Pancreas (tissue), 10 donors: ENCODE data around the gene FBXW2. TPM values are rescaled to one million over a fixed set of nuclear protein-coding genes. Genes with fewer than 3 reads are reported as not detected.

Source experiments
- ATAC-seq, 4 donors: fragments of 200-7000 bp; cut with Tn5 transposase; one replicate each; pipeline versions ENCODE4 v1.8.0 to v1.9.1; 2020; ENCODE audit warnings: mild to moderate bottlenecking in 4 of 4, moderate library complexity in 4 of 4
- DNase-seq, 6 donors: peaks; one replicate each; pipeline ENCODE4 v3.0.0-alpha.2; 2020
- FAIRE-seq: peaks from 2 replicates; lab custom pipeline; 2012; peaks lifted over from hg19 to GRCh38; lab: Jason Lieb, UNC
- H3K27ac ChIP-seq, 4 donors: fragments of 200-600 bp; sonication (generic); 1 replicate in 3 of 4; 2 replicates in 1 of 4; pipeline versions ENCODE4 v1.5.0 to v1.8.0; 2020
- H3K27me3 ChIP-seq, 4 donors: fragments of 200-600 bp; one replicate each; pipeline ENCODE4 v1.8.0; 2021
- H3K36me3 ChIP-seq, 3 donors: fragments of 200-600 bp; sonication (generic) in 1 of 3; one replicate each; pipeline versions ENCODE4 v1.5.0 to v1.8.0; 2020 to 2021
- H3K4me1 ChIP-seq, 3 donors: fragments of 200-600 bp; one replicate each; pipeline ENCODE4 v1.8.0; 2021
- H3K4me3 ChIP-seq, 4 donors: fragments of 200-600 bp; sonication (generic) in 2 of 4; one replicate each; pipeline versions ENCODE4 v1.5.0 to v1.8.0; 2020 to 2021
- H3K9me3 ChIP-seq, 4 donors: fragments of 200-600 bp; one replicate each; pipeline ENCODE4 v1.8.0; 2021
- CTCF ChIP-seq, 4 donors: fragments of 200-600 bp; sonication (generic) in 3 of 4; IDR thresholded peaks; one replicate each; pipeline versions ENCODE4 v1.5.0 to v1.8.0; 2021; ENCODE audit warnings: antibody characterized with exemption in 4 of 4
- WGBS, 2 donors: extraction: QIAGEN DNeasy Blood & Tissue Kit; methylation state at CpG; one replicate each; pipeline ENCODE4 v1.1.7; 2013; 5-methylcytosine and 5-hydroxymethylcytosine counted together
- intact Hi-C, 3 donors: fragments of 100-400 bp; cut with DNase I; formaldehyde crosslinking; loops; one replicate each; pipeline versions ENCODE4 v1.11.1 to v1.14.2; 2022
- polyA plus RNA-seq, 2 donors: library from polyadenylated mRNA; stranded (reverse); fragments of 200-250 nt; gene quantifications; one replicate each; pipeline ENCODE4 v1.2.3, GENCODE V29; 2013
- total RNA-seq, 6 donors: library from RNA; stranded (reverse); fragmentation: NEBNext Ultra II Directional in 4 of 6; extraction: Animal tissue kit (Norgen Biotek cat#: 25700) in 4 of 6; gene quantifications; one replicate each; pipeline versions ENCODE4 v1.2.1 to v1.2.4, GENCODE V29; 2021 to 2023
- donor health status: healthy with polysubstance abuse.
- donor health status: DM: no; HTN: no; CAD: no; lungs with moderate emphysema.
- donor health status: DM: no; HTN: no; CAD: no.
- donor health status: control.
- donor health status: control.
- donor health status: Bipolar disorder and iron deficiency.
- donor health status: DM: yes; HTN: yes; CAD: no.
- donor health status: DM: no; HTN: no; CAD: no.
- donor health status: DM: no; HTN: no; CAD: no.
- donor health status: DM: yes; HTN: yes; CAD: no.

FBXW2 gene
- total and polyA plus RNA-seq, 8 donors: 6.4 to 35.5 (median 21.5) TPM

- ATAC-seq (peak in 3 of 4 donors; percentile 15 to 43 (median 23)), FAIRE-seq (no peak), DNase-seq (no peak)
- no peak overlapping the region for H3K4me3 ChIP-seq
- no peaks in the 10 kb centered on the region for H3K36me3 ChIP-seq
- peaks cover 0 to 42% (median 8%) of the 10 kb centered on the region in 3 donors for H3K4me1 ChIP-seq
- no peak for TF ChIP-seq CTCF (IDR thresholded peaks at IDR 0.05)
- intact Hi-C loops: no loop called here
- no peaks in the 10 kb centered on the region for H3K9me3 ChIP-seq
- 62 to 68% methylated on average over 3 of the region's 3 CpGs for WGBS, 2 donors
- no peaks in the 10 kb centered on the region for H3K27me3 ChIP-seq
- H3K27ac ChIP-seq: peak overlapping the region in 2 of 4 donors; percentile 76 to 86
Observed at GRCh38 chr9:120735415-120736126, 57.6 kb downstream of the FBXW2 start.

- peak overlapping the region in 2 of 4 donors; percentile 76 to 86 for H3K27ac ChIP-seq
- WGBS, 2 donors: 29 to 36% methylated on average over 2 of the region's 2 CpGs
- TF ChIP-seq CTCF (IDR thresholded peaks at IDR 0.05): no peak
- H3K9me3 ChIP-seq: no peaks in the 10 kb centered on the region
- DNase-seq (no peak), ATAC-seq (peak in 1 of 4 donors; percentile 9), FAIRE-seq (no peak)
- no peaks in the 10 kb centered on the region for H3K27me3 ChIP-seq
- no peaks in the 10 kb centered on the region for H3K36me3 ChIP-seq
- peaks cover 0 to 42% (median 8%) of the 10 kb centered on the region in 3 donors for H3K4me1 ChIP-seq
- no peak overlapping the region for H3K4me3 ChIP-seq
- intact Hi-C loops: no loop called here
Observed at GRCh38 chr9:120734607-120735410, 58.4 kb downstream of the FBXW2 start.

- WGBS, 2 donors: 43 to 49% methylated on average over 5 of the region's 5 CpGs
- no peak for FAIRE-seq
- ATAC-seq: peak; percentile 89 to 97 (median 90)
- intact Hi-C loops: no loop called here
- peak in 5 of 6 donors; percentile 63 to 92 (median 80) for DNase-seq
- H3K4me3 ChIP-seq: no peak overlapping the region
- no peaks in the 10 kb centered on the region for H3K9me3 ChIP-seq
- H3K27ac ChIP-seq: peak overlapping the region in 2 of 4 donors; percentile 81 to 86
- no peaks in the 10 kb centered on the region for H3K27me3 ChIP-seq
- no peaks in the 10 kb centered on the region for H3K36me3 ChIP-seq
- no peak for TF ChIP-seq CTCF (IDR thresholded peaks at IDR 0.05)
- H3K4me1 ChIP-seq: peaks cover 0 to 42% (median 8%) of the 10 kb centered on the region in 3 donors
Observed at GRCh38 chr9:120733190-120733589, 60.0 kb downstream of the FBXW2 start.

GRCh38 chr9:120730654-120731514 lies 62.3 kb downstream of the FBXW2 start:
- Histone ChIP-seq H3K4me1 (peaks cover 0 to 40% (median 8%) of the 10 kb centered on the region in 3 donors), H3K36me3 (no peaks in the 10 kb centered on the region), H3K4me3 (no peak overlapping the region), H3K27ac (peak overlapping the region in 1 of 4 donors; percentile 0), H3K9me3 (no peaks in the 10 kb centered on the region), H3K27me3 (no peaks in the 10 kb centered on the region)
- peak in 3 of 4 donors; percentile 34 to 40 (median 37) for ATAC-seq
- WGBS, 2 donors: 74 to 84% methylated on average over 7 of the region's 7 CpGs
- intact Hi-C loops: no loop called here
- peak in 1 of 6 donors; percentile 63 for DNase-seq
- no peak for FAIRE-seq
- no peak for TF ChIP-seq CTCF (IDR thresholded peaks at IDR 0.05)
